HG03565 (cell line): ENCODE results near the gene SPATA25.
"Not testable (repeated sequence)": the region's sequence is repeated elsewhere in the genome, so short reads cannot be mapped to it uniquely, and the experiment has no call there.

Source experiments
- ATAC-seq: cut with Tn5 transposase; IDR thresholded peaks from one replicate; pipeline ENCODE4 v1.9.1; 2021; ENCODE audit warnings: mild to moderate bottlenecking, moderate library complexity; ENCODE audit not compliant: unreplicated experiment

The SPATA25 gene

DNA sequence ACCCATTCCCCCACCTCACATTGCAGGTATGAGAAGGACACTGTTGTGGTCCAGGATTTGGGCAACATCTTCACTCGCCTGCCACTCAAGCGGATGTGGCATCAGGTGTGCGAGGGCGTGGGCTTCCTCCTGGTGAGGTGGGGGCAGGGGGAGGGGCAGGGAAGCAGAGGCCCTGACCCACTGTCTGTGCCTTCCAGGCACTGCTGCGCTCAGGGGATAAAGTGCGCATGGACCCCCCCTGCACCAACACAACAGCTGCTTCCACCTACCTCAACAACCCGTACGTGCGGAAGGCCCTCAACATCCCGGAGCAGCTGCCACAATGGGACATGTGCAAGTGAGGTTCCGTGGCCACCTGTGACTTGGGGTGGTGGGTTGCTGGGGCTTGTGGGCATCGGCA lies 7.4 kb upstream of the SPATA25 start:
- ATAC-seq: no peak

GRCh38 chr20:45893831-45894230 lies 6.4 kb upstream of the SPATA25 start:
- ATAC-seq: no peak

- no peak for ATAC-seq
Measured at GRCh38 chr20:45892828-45893500, 5.5 kb upstream of the SPATA25 start.

- ATAC-seq: no peak
Measured at GRCh38 chr20:45892049-45892825, 4.8 kb upstream of the SPATA25 start.

- peak; percentile 58 for ATAC-seq
Measured at GRCh38 chr20:45890985-45891983, 3.9 kb upstream of the SPATA25 start, which contains the start of the genes CTSA and NEURL2. CTSA (plus strand) TSS chr20:45891335; CDS start chr20:45891569, 234 bp downstream. NEURL2 (minus strand) TSS chr20:45891208; CDS start chr20:45890991, 217 bp downstream.

DNA sequence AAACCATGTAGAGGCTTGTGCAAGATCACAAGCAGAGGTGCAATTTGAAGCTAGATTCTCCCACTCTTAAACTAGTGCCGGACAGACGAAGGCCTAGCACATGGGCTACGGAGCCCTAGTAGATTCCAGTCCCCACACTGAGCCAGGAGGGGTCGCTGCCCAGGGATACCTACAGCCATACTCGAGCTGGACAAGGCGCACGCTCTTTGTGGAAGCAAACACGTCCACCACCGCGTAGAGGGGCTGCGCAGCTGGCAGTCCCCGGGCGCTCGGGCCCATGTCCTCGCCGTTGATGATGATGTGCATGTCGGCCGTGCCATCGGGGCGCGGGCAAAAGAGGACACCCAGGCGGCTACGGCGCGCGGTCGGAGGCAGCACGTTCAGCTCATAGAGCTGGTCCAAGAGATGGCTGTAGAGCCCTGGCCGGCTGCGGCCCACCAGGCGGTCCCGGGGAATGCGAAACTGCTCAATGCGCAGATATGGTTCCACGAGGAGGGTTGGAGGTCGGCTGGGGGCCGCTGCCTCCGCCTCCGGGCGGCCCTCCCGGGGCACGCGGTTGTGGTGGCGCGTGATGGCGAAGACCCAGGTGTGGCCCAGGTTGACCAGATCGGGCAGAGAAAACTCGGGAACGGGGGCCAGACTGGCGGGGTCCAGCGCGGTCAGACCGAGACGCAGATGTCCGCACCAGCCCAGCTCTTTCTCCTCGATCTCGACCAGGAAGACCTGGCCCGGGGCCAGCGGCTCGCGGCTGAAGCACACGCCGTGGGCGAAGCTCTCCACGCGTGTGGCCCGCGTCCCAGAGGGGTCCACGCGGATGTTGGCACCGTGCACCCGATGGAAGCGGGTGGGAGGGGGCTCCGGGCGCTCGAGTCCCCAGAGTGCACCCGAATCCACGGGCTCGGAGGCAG lies 2.9 kb upstream of the SPATA25 start:
- ATAC-seq: no peak

DNA sequence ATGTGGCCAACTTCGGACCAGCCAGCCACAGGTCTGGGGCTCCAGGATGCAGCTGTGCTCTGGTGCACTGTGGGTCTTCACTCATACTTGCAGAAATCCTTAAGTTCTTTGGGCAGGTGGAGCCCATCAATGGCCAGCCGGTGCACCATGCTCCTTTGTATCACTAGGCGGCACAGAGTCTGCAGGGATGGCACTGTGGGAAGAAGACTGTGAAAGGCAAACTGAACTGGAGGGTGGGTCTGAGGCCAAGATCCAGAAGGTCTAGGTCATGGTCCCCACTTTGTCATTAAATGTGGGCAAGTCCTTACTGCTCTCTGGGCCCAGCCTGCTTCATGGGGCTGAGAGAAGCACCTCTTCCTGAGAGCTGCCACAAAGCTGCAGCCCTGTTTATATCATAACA lies 1.3 kb upstream of the SPATA25 start:
- no peak for ATAC-seq

DNA sequence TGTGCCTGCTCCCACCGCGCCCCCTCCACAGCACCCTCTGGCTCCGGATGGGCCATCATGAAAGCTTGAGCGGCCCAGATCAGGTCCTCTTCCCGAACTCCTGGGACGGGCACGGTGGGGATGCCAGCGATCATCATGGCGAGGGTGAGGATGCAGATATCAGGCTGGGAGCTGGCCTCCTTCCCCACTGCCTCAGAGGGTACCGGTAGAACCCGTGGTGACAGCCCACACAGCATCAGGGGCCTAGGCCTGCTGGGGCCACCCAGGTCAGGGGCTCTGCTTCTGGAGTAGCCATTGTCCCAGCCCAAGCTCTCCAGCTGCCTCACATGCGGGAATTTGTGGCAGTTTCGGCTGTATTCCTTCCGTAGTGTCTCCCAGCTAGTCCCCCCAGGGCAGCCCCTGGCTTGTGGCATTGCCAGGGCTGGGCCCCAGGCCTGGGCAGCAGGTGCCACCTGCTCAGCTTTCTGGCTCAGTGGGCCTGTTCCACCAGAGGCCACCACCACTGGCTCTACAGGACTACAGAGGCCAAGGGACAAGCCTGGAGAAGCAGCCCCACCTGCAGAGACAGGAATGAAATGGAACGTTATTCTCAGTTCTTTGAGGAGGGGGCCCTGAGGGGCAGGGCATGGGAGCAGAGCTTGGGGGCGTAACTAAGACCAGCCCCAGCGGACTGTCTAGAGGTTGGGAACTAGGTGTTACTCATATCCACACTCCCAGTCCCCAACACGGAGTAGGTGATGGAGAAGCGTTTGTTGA lies 654 bp downstream of the SPATA25 start:
- no peak for ATAC-seq

DNA sequence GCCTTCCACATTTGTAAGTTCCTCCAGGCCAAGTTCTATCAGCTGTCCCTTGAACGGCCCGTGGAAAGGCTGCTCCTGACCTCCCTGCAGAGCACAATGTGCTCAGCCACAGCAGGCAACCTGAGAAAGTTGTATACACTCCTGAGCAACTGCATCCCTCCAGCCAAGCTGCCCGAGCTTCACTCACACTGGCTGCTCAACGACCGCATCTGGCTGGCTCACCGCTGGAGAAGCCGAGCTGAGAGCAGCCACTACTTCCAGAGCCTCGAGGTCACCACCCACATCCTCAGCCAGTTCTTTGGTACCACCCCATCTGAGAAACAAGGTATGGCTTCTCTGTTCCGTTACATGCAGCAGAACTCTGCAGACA lies 4.3 kb downstream of the SPATA25 start:
- ATAC-seq: no peak

DNA sequence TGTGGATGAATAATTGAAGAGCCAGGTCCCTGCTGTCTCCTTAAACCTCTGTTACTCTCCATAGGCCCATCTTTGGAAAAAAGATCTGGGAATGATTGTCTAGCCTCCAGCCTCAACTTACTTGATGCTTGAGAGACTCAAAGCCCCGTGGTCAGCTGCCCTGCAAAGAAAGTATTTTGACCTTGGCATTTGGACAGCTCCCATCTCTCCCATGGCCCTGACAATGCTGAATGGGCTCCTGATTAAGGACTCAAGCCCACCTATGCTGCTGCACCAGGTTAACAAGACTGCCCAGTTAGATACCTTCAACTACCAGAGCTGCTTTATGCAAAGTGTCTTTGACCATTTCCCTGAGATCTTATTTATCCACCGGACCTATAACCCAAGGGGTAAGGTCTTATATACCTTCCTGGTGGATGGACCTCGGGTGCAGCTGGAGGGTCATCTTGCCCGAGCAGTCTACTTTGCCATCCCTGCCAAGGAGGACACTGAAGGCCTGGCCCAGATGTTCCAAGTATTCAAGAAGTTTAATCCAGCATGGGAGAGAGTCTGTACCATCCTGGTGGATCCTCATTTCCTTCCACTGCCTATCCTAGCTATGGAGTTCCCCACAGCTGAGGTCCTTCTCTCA lies 4.8 kb downstream of the SPATA25 start:
- no peak for ATAC-seq

DNA sequence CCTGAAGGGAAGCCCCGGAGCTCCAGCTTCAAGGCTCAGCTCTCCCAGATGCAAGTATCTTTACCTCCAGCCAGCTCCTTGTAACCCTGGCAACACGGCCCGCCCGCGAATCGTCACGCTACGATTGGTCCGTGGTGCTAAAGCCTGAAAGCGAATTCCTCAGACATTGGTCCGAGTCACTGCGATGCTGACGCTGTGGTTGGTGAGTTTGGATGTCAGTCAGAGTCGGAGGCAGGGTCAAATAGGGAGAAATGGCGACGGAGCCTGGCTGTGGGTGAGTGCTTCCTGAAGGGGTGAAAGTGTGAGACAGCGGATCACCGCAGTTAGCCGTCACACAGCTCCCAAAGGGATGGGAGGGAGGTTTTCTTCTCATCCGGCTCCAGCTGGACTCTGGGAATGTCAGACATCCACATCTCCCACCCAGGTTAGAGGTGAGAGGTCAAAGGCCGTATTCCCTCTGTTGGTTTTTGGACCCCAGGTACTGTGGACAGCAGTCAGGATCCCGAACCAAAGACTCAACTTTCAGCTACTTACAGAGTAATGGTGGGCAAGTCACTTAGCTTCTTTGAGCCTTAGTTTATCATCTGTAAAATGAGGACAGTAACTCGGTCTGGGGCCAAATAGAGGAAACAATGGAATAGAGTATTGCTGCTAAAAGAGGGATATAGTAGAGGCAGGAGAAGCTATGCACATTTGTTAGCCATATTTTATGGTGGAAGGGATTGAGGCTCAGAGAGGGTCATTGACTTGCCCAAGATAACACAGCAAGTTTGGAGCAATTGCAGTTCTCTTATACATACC lies 6.2 kb downstream of the SPATA25 start, which contains the start of gene ZSWIM1:
Gene ZSWIM1 (plus strand): TSS at position 240 of the 801 bp plus-strand sequence. CDS start 1,366 bp downstream, outside the sequence.
- peak; percentile 96 for ATAC-seq

GRCh38 chr20:45878076-45878761 lies 9.2 kb downstream of the SPATA25 start:
- ATAC-seq: no peak

DNA sequence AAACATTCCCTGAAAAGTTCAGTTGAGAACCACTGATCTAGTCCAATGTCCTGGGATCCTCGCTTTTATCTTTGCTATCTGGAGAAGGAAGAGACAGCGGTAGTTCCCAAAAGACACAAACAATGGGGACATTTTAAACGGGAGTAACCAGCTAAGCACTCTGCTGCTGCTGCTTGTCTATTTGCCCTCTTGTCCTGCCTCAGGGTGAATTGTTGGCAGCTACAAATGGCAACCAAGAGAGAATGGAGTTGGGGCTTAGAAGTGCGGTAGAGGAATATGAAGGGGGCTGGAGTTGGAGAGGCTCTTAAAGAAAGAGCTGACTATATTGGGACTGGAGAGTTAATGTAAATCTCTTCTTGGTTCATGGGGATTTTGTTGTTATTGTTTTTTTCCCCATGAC lies 12.8 kb downstream of the SPATA25 start:
- no peak for ATAC-seq

DNA sequence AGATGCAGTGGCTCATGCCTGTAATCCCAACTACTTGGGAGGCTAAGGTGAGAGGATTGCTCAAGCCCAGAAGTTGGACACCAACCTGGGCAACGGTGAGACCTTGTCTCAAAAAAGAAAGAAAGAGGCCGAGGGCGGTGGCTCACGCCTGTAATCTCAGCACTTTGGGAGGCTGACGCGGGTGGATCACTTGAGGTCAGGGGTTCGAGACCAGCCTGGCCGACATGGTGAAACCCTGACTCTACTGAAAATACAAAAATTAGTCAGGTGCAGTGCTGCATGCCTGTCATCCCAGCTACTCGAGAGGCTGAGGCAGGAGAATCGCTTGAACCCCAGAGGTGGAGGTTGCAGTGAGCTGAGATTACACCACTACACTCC lies 13.3 kb downstream of the SPATA25 start:
- not testable (repeated sequence) for ATAC-seq

- ATAC-seq: no peak
Measured at GRCh38 chr20:45873409-45874103, 13.9 kb downstream of the SPATA25 start.

DNA sequence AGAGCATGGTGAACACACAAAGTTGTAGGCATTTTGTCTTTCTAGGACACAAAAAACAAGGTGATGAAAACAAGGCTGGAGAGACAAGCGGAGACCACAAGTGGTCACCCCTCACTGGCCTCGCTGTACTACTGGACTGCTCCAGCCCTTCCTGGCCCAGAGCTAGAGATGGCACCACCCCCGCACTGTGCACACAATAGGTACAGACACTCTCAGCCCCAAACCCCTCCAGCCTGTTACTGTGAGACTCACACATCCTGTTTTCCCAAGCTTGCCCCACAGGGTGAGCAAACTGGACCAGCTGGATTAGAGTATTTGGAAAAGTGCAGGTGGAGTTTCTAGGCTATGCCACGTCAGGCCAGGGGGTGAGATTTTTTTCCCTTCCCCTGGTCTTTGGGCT lies 14.8 kb downstream of the SPATA25 start:
- ATAC-seq: no peak

DNA sequence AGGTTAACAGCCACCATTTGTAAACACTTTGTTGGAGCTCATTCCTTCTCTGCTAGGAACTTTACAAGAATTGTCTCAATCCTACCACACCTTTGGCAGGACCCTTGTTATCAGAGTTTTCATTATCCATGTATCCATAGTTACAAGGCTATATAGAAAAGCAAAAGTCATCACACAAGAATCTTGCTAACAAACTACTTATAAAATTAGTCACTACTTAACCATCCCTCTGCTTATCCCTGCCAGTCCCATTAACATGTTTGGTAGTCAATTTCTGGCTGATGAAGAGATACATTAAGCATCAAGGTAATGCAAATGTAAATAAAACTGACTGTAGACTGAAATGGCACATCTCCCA lies 19.6 kb downstream of the SPATA25 start:
- no peak for ATAC-seq
